Measurements from ENCODE around the gene PHLDB2.
A peak's percentile ranks its signal among the peaks of the same experiment; 100 is the strongest.

Gene PHLDB2

GRCh38 chr3:111999484-112000324 is 140.6 kb downstream of the PHLDB2 start:
- DNase-seq (ENCODE audit: low spot score) = peak; percentile 41

DNA sequence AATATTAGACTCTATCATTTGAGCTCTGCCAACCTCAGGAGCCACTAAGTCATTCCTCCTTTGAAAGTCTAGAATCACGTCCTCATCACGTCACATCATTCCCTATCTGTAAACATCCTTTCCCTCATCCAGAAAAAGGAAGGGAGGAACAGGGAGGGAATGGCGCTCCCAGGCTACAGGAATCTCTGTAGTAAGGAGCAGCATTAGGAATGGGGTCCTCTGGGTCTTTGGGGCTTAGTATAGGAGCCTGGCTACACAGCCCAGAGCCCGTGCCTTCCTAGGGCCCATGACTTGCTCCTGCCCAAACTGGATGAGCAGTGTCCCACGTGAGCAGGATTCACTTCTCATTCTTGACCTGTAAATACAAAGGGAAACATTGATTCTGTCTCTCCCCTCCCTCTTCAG is 141.3 kb downstream of the PHLDB2 start:
- no peak for DNase-seq (ENCODE audit: low spot score)

GRCh38 chr3:112000966-112001365 is 141.9 kb downstream of the PHLDB2 start:
- DNase-seq (ENCODE audit: low spot score) = no peak

DNA sequence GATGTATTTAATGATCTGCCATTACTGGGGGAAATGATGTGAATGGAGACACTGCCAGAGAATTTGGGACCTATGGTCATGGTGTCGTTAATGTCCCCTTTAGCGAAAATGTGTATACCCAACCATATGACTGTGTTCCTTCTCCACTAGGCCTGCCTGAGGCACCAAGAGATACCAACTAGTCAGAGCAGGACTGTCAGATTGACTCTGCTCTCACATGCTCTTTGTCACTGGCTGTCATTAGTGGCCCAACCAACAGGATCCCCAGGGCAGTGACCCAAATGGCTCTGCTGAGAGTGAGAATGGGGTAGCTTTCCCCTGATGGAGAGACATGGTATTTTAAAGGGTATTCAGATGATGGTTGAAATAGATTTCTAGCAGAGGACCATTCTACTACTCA is 142.5 kb downstream of the PHLDB2 start:
- no peak for DNase-seq (ENCODE audit: low spot score)

GRCh38 chr3:112002096-112002971 is 143.3 kb downstream of the PHLDB2 start:
- no peak for DNase-seq (ENCODE audit: low spot score)

GRCh38 chr3:112003321-112004080 is 144.4 kb downstream of the PHLDB2 start:
- DNase-seq (ENCODE audit: low spot score) = no peak

- no peak for DNase-seq (ENCODE audit: low spot score)
These were observed 145.1 kb downstream of the PHLDB2 start for GRCh38 chr3:112004187-112004586.

DNA sequence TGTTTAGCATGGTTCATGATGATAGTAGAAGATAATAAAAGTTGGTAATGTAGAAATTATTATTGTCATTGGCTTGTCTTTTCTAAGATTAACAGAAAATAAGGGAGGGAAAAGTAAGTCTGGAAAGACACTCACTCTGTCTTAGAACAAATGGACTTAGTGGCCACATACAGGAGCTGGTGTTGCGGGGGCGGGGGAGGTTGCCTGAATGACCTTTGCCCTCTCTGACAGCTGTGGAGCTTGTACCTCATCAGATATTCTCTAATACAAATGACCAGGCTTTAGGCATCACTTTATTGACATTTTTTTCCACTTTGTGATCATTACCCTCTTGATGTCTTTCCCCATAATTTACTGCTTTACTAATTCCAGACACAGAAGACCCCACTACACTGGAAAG is 145.6 kb downstream of the PHLDB2 start:
- DNase-seq (ENCODE audit: low spot score) = no peak

DNA sequence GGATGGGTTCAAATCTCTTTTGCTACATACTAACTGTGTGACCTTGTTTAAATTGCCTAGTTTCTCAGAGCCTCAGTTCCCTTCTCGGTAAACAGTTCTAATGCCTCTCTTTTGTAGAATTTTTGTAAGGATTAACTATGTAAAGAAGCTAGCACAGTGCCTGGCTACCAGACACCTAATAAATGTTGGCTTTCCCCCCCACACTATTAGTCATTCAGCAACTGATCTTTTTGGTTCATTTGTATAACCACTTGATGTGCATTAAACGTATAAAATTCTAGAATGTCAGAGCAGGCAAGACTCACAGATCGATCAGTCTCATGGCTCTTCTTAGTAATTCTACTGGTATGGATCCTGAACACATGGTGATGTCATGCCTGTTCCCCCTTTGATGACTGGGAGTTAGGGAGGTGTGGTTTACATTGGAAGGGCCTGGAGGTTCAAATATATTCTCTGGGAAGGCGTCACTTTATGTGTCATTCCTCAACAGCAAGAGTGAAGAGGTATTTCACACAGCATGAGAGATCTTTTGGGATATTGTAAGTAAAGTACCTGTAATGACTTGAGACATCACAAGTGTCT is 146.1 kb downstream of the PHLDB2 start:
- no peak for DNase-seq (ENCODE audit: low spot score)

- no peak for DNase-seq (ENCODE audit: low spot score)
These were observed 148.6 kb downstream of the PHLDB2 start for GRCh38 chr3:112007633-112008032.

DNA sequence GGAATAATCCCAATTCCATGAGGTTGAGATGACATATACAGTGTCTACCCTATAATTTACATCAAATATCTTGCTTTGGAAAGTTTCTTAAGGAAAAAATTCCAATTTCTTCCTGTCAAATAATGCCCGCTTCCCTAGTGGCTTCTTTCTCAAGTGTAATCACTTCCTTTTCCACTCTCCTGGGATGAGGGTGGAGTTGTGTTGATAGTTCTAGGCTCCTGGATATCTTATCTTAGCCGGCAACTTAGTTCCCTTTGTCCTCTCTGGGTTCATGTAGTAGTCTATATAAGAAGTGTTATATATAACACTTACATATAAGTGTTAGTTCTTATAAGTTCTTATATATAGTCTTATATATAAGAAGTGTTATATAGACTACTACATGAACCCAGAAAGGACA is 150.6 kb downstream of the PHLDB2 start:
- no peak for DNase-seq (ENCODE audit: low spot score)

- no peak for DNase-seq (ENCODE audit: low spot score)
These were observed 151.6 kb downstream of the PHLDB2 start for GRCh38 chr3:112010636-112011035.

DNA sequence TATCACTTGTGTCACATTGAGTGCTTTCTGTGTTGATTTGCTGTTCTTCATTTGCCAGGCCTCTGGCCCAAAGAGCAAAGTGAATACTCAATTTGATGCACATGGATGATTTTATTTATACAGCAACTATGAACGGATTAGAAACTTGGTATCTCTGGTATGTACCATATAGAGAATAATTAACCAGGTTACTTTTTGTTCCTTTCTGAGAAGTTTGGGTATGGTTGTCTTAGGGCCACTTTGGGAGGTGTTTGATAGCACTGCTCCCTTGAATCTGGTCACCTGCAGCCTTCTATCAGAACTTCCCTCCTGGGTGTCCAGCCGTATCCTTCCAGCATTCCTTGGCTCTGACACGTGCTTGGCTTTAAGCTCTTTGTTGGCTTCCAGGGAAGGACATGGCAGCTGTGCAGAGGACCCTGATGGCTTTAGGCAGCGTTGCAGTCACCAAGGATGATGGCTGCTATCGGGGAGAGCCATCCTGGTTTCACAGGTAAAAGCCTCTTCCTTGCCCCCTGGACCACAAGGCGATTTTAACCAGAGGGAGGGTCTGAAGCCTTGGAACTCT is 152.4 kb downstream of the PHLDB2 start:
- DNase-seq (ENCODE audit: low spot score) = no peak

GRCh38 chr3:112012205-112012992 is 153.3 kb downstream of the PHLDB2 start:
- DNase-seq (ENCODE audit: low spot score) = no peak

DNA sequence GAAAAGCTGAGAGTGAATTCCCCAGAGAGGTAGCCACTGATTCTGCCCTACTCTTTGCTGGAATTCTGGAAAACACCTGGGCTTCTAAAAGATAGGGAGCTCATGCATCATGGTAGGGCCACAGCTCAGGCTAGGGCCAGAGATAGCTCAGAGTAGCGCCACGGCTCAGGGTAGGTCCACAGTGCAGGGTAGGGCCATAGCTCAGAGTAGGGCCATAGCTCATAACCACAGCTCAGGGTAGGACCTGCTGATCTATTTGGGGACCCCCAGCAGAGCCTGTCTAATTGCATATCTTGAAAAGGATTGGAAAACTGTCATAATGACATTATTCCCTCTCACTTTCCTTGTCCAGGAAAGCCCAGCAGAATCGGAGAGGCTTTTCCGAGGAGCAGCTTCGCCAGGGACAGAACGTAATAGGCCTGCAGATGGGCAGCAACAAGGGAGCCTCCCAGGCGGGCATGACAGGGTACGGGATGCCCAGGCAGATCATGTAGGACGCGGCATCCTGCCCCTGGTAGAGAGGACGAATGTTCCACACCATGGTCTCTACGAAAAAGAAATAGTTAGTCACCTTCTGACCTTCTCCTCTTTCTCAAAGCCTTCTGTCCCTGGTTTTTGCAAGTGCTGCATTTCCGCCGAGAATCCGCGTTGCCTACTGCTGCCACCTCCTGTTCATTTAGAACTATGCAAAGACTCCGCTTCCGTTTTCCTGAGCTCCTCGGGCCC is 154.2 kb downstream of the PHLDB2 start:
- peak; percentile 89 for DNase-seq (ENCODE audit: low spot score)

GRCh38 chr3:112013784-112014143 is 154.7 kb downstream of the PHLDB2 start:
- no peak for DNase-seq (ENCODE audit: low spot score)

- no peak for DNase-seq (ENCODE audit: low spot score)
These were observed 158.0 kb downstream of the PHLDB2 start for GRCh38 chr3:112017091-112017490.

GRCh38 chr3:112018712-112019111 is 159.6 kb downstream of the PHLDB2 start:
- no peak for DNase-seq (ENCODE audit: low spot score)

GRCh38 chr3:112019716-112020115 is 160.7 kb downstream of the PHLDB2 start:
- DNase-seq (ENCODE audit: low spot score) = no peak

- DNase-seq (ENCODE audit: low spot score) = no peak
These were observed 161.6 kb downstream of the PHLDB2 start for GRCh38 chr3:112020674-112021085.
